Measurements from ENCODE around the gene MRPL28.
"Not testable (repeated sequence)": the region's sequence is repeated elsewhere in the genome, so short reads cannot be mapped to it uniquely, and the experiment has no call there.

Gene MRPL28

GRCh38 chr16:398561-399339, 28.4 kb upstream of the MRPL28 start:
- Histone ChIP-seq H2AFZ (ENCODE audit: low read depth, low read length) (no peak overlapping the region), H3K4me1 (ENCODE audit: insufficient read depth, low read length) (peaks cover 14% of the 10 kb centered on the region), H3K9me3 (ENCODE audit: low read length) (no peaks in the 10 kb centered on the region), H3K4me3 (ENCODE audit: low read length) (no peak overlapping the region), H3K36me3 (ENCODE audit: insufficient read depth, low read length) (peaks cover 17% of the 10 kb centered on the region), H3K27me3 (ENCODE audit: insufficient read depth, low read length) (no peaks in the 10 kb centered on the region)

DNA sequence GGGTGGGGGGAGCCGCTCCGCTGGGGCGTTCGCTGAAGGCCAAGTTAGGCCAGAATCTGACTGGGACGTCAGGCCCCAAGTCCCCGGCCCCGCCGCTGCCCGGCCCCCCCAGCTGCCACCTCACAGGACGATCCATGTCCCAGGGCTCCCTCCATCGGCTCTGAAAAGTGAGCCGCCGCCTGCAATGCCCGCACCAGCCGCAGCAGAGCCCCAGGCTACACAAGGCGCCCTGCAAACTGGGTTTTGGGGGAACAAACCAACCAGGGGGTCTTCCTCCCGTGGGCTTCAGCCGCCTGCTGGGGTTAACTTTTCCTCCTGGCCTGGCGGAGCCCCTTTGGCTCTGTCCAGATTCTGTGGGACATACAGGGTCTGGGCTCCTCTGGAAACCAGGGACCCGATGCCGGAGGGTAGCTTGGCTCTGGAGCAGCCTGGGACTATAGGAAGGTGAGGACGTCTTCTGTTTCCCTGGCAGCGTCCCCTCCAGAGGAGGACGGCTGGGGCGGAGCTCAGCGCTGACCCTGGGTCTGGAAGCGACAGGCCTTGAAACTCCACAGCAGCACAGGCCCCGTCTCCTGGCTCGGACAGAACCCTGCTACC, 27.5 kb upstream of the MRPL28 start:
- Histone ChIP-seq H2AFZ (ENCODE audit: low read depth, low read length) (no peak overlapping the region), H3K4me1 (ENCODE audit: insufficient read depth, low read length) (peaks cover 14% of the 10 kb centered on the region), H3K36me3 (ENCODE audit: insufficient read depth, low read length) (peaks cover 17% of the 10 kb centered on the region), H3K9me3 (ENCODE audit: low read length) (no peaks in the 10 kb centered on the region), H3K27me3 (ENCODE audit: insufficient read depth, low read length) (no peaks in the 10 kb centered on the region), H3K4me3 (ENCODE audit: low read length) (no peak overlapping the region)

DNA sequence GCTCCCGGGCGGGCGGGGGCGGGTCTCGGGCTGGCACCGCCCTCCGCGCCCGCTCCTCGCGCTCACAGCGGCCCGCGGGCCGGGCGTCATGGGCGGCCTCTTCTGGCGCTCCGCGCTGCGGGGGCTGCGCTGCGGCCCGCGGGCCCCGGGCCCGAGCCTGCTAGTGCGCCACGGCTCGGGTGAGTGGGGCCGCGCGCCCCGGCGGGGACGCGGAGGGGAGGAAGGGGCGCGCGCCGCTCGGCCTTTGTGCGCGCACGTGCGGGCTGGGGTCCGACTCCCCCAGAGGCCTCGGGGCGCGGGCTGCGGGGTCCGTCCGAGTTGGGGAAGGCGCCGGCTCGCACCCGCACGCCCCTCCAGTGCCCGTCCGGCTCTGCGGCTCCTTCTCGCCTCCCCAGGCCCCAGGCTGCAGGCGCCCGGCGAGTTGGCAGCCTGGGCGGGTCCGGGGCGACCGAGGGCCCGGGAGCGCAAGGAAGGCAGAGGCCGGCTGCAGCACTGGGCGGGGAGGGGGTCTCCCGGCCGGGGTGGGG, 26.9 kb upstream of the MRPL28 start, which contains the start of gene NME4:
Gene NME4 (plus strand): TSS at position 65 of the 527 bp plus-strand sequence. CDS start 24 bp downstream, at position 89.
- peaks cover 17% of the 10 kb centered on the region for H3K36me3 ChIP-seq (ENCODE audit: insufficient read depth, low read length)
- H3K27me3 ChIP-seq (ENCODE audit: insufficient read depth, low read length) = no peaks in the 10 kb centered on the region
- peak within 1 kb of the TSS; percentile 79 for H2AFZ ChIP-seq (ENCODE audit: low read depth, low read length)
- H3K4me1 ChIP-seq (ENCODE audit: insufficient read depth, low read length) = peaks cover 14% of the 10 kb centered on the region
- H3K9me3 ChIP-seq (ENCODE audit: low read length) = no peaks in the 10 kb centered on the region
- H3K4me3 ChIP-seq (ENCODE audit: low read length) = peak within 1 kb of the TSS; percentile 89

- no peaks in the 10 kb centered on the region for H3K9me3 ChIP-seq (ENCODE audit: low read length)
- peak overlapping the region; percentile 89 for H3K4me3 ChIP-seq (ENCODE audit: low read length)
- H3K4me1 ChIP-seq (ENCODE audit: insufficient read depth, low read length) = peaks cover 14% of the 10 kb centered on the region
- H3K27me3 ChIP-seq (ENCODE audit: insufficient read depth, low read length) = no peaks in the 10 kb centered on the region
- peaks cover 17% of the 10 kb centered on the region for H3K36me3 ChIP-seq (ENCODE audit: insufficient read depth, low read length)
- H2AFZ ChIP-seq (ENCODE audit: low read depth, low read length) = peak overlapping the region; percentile 79
Measured at GRCh38 chr16:396605-397004, 26.3 kb upstream of the MRPL28 start.

DNA sequence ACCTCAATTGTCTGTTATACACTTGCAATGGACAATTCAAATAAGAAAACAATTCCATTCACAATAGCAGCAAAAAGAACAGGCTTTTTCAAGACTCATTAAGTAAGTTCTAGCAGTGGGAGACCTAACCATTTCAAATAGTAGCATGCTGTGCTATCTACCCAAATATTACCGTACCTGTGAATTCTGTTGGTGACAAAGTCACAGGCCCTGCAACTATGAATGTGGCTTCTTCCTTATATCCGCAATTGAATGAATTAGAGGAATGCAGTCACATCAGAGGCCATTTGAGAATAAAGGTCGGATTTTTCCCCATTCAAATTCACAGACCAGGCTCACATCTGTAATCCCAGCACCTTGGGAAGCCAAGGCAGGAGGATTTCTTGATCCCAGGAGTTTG, 25.9 kb upstream of the MRPL28 start:
- Histone ChIP-seq H2AFZ (ENCODE audit: low read depth, low read length) (peak overlapping the region; percentile 79), H3K27me3 (ENCODE audit: insufficient read depth, low read length) (no peaks in the 10 kb centered on the region), H3K4me1 (ENCODE audit: insufficient read depth, low read length) (peaks cover 14% of the 10 kb centered on the region), H3K36me3 (ENCODE audit: insufficient read depth, low read length) (peaks cover 17% of the 10 kb centered on the region), H3K4me3 (ENCODE audit: low read length) (peak overlapping the region; percentile 89), H3K9me3 (ENCODE audit: low read length) (no peaks in the 10 kb centered on the region)

- no peaks in the 10 kb centered on the region for H3K36me3 ChIP-seq (ENCODE audit: insufficient read depth, low read length)
- no peak overlapping the region for H2AFZ ChIP-seq (ENCODE audit: low read depth, low read length)
- no peak overlapping the region for H3K4me3 ChIP-seq (ENCODE audit: low read length)
- H3K4me1 ChIP-seq (ENCODE audit: insufficient read depth, low read length) = peaks cover 16% of the 10 kb centered on the region
- no peaks in the 10 kb centered on the region for H3K27me3 ChIP-seq (ENCODE audit: insufficient read depth, low read length)
- no peaks in the 10 kb centered on the region for H3K9me3 ChIP-seq (ENCODE audit: low read length)
Measured at GRCh38 chr16:392450-393030, 22.2 kb upstream of the MRPL28 start.

DNA sequence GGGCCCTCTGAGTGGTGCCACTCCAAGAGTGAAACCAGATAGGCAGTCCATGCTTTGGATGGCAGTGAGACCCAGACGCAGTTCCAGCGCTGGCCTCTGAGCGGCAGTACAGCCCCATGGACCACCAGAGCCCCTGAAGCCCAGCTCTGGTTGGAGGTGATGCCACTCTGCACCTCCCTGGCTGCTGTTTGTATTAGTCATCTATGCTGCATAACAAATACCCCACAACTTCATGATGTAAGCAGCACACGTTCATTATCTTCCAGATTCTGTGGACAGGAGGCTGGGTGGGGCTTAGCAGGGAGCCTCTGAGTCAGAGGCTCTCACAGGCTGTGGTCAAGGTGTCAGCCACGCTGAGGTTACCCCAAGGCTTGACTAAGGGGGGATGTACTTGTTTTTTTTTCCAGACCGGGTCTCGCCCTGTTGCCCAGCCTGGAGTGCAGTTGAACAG, 21.6 kb upstream of the MRPL28 start:
- Histone ChIP-seq H3K4me3 (ENCODE audit: low read length) (no peak overlapping the region), H3K36me3 (ENCODE audit: insufficient read depth, low read length) (no peaks in the 10 kb centered on the region), H2AFZ (ENCODE audit: low read depth, low read length) (no peak overlapping the region), H3K4me1 (ENCODE audit: insufficient read depth, low read length) (peaks cover 18% of the 10 kb centered on the region), H3K27me3 (ENCODE audit: insufficient read depth, low read length) (no peaks in the 10 kb centered on the region), H3K9me3 (ENCODE audit: low read length) (no peaks in the 10 kb centered on the region)

DNA sequence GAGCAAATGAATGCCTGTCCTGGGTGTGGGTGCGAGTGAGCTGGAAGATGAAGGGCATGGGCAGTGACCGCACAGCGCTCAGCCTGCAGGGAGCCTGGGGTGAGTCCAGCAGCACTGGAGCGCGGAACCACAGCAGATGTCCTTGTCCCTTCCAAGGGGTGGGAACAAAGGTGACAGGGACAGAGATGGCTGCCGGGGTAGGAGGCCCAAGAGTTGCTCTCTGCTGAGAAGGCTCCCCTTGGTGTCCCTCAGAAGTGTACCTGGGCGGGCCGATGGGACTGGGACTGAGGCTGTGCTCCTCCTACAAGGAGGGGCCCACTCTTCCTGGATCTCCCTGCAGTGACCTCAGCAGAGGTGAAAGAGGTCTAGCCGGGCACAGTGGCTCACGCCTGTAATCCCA, 19.0 kb upstream of the MRPL28 start:
- H3K4me1 ChIP-seq (ENCODE audit: insufficient read depth, low read length) = peaks cover 19% of the 10 kb centered on the region
- no peaks in the 10 kb centered on the region for H3K36me3 ChIP-seq (ENCODE audit: insufficient read depth, low read length)
- no peak overlapping the region for H3K4me3 ChIP-seq (ENCODE audit: low read length)
- no peaks in the 10 kb centered on the region for H3K27me3 ChIP-seq (ENCODE audit: insufficient read depth, low read length)
- H3K9me3 ChIP-seq (ENCODE audit: low read length) = no peaks in the 10 kb centered on the region
- H2AFZ ChIP-seq (ENCODE audit: low read depth, low read length) = no peak overlapping the region

DNA sequence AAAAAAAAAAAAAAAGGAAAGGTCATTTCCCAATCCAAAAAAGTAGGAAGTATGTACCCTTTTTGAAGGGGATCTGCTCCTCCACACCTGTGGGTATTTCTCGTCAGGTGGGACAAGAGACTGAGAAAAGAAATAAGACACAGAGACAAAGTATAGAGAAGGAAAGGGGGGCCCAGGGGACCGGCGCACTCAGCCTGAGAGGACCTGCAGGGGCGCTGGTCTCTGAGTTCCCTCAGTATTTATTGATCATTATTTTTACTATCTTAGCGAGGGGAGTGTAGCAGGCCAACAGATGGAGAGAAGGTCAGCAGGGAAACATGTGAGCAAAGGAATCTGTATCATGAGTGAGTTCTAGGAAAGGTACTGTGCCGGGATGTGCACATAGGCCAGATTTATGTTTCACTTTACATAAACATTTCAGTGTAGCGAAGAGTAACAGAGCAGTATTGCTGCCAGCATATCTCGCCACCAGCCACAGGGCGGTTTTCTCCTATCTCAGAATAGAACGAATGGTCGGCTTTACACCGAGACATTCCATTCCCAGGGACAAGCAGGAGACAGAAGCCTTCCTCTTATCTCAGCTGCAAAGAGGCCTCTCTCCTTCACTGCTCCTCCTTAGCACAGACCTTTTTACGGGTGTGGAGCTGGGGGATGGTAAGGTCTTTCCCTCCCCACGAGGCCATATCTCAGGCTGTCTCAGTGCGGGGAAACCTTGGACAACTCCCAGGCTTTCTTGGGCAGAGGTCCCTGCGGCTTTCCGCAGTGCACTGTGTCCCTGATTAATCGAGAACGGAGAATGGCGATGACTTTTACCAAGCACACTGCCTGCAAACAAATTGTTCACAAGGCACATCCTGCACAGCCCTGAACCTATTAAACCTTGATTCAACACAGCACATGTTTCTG, 17.7 kb upstream of the MRPL28 start:
- H3K27me3 ChIP-seq (ENCODE audit: insufficient read depth, low read length); H3K36me3 ChIP-seq (ENCODE audit: insufficient read depth, low read length); H3K4me3 ChIP-seq (ENCODE audit: low read length); H2AFZ ChIP-seq (ENCODE audit: low read depth, low read length); H3K9me3 ChIP-seq (ENCODE audit: low read length): not testable (repeated sequence)
- peaks cover 32% of the 10 kb centered on the region for H3K4me1 ChIP-seq (ENCODE audit: insufficient read depth, low read length)

DNA sequence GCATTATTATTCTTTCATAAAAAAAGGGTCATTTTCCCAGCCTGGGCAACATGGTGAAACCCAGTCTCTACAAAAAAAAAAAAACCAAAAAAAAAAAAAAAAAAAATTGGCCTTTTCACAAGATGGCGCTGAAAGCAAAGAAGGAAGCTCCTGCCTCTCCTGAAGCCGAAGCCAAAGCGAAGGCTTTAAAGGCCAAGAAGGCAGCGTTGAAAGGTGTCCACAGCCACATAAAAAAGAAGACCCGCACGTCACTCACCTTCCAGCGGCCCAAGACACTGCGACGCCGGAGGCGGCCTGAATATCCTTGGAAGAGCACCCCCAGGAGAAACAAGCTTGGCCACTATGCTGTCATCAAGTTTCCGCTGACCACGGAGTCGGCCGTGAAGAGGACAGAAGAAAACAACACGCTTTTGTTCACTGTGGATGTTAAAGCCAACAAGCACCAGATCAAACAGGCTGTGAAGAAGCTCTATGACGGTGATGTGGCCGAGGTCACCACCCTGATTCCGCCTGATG, 16.4 kb upstream of the MRPL28 start:
- H3K9me3 ChIP-seq (ENCODE audit: low read length) = no peaks in the 10 kb centered on the region
- H2AFZ ChIP-seq (ENCODE audit: low read depth, low read length) = no peak overlapping the region
- H3K4me1 ChIP-seq (ENCODE audit: insufficient read depth, low read length) = peaks cover 42% of the 10 kb centered on the region
- H3K4me3 ChIP-seq (ENCODE audit: low read length) = no peak overlapping the region
- H3K36me3 ChIP-seq (ENCODE audit: insufficient read depth, low read length) = no peaks in the 10 kb centered on the region
- H3K27me3 ChIP-seq (ENCODE audit: insufficient read depth, low read length) = no peaks in the 10 kb centered on the region

GRCh38 chr16:383326-384051, 13.2 kb upstream of the MRPL28 start:
- Histone ChIP-seq H3K36me3 (ENCODE audit: insufficient read depth, low read length) (peaks cover 5% of the 10 kb centered on the region), H3K27me3 (ENCODE audit: insufficient read depth, low read length) (no peaks in the 10 kb centered on the region), H3K4me3 (ENCODE audit: low read length) (peak overlapping the region; percentile 2), H2AFZ (ENCODE audit: low read depth, low read length) (no peak overlapping the region), H3K4me1 (ENCODE audit: insufficient read depth, low read length) (peaks cover 59% of the 10 kb centered on the region), H3K9me3 (ENCODE audit: low read length) (no peaks in the 10 kb centered on the region)
